Measurements from ENCODE around the gene TGFBR3. TPM values are rescaled to one million over a fixed set of nuclear protein-coding genes. Genes with fewer than 3 reads are reported as not detected.

TGFBR3 gene
- total RNA-seq, 1 experiment from 2014 or later: 12.2 TPM

- Mint-ChIP-seq H3K36me3 (ENCODE audit: insufficient read depth, unreplicated experiment) (no peaks in the 10 kb centered on the region), H3K27me3 (ENCODE audit: insufficient read depth, unreplicated experiment) (no peaks in the 10 kb centered on the region), H3K9me3 (ENCODE audit: unreplicated experiment) (no peaks in the 10 kb centered on the region), H3K4me1 (ENCODE audit: low read depth, unreplicated experiment) (no peaks in the 10 kb centered on the region), H3K27ac (ENCODE audit: unreplicated experiment) (no peak overlapping the region), H3K4me3 (ENCODE audit: unreplicated experiment) (no peak overlapping the region)
- intact Hi-C loops (cut with micrococcal nuclease; ENCODE audit: unreplicated experiment): loop anchor here (10.0 kb wide), 3 partner anchors 128 to 282 kb away; no protein-coding TSS in a partner anchor
- Histone ChIP-seq H3K4me3 (ENCODE audit: low read depth, low read length) (no peak overlapping the region), H3K4me1 (no peaks in the 10 kb centered on the region), H3K9me3 (no peaks in the 10 kb centered on the region), H3K27me3 (replicated peaks; ENCODE audit: control insufficient read depth, insufficient read depth, low read length) (no peaks in the 10 kb centered on the region), H3K36me3 (ENCODE audit: control insufficient read depth, insufficient read depth, low read length) (no peaks in the 10 kb centered on the region)
- ChIA-PET CTCF (no interaction called here), POLR2A (no interaction called here)
- DNase-seq: no peak
- no TSS peak for BruUV-seq (replicated peaks)
- no peak for TF ChIP-seq CTCF (IDR thresholded peaks at IDR 0.05; ENCODE audit: insufficient read depth in 1 of 2, low read depth in 1 of 2, low read length in 1 of 2, severe bottlenecking in 1 of 2, unreplicated experiment in 1 of 2)
These were observed 88.8 kb downstream of the TGFBR3 start for GRCh38 chr1:91797164-91797563.

GRCh38 chr1:91796390-91796654 lies 89.6 kb downstream of the TGFBR3 start:
- H3K4me1 Mint-ChIP-seq (ENCODE audit: low read depth, unreplicated experiment): peaks cover 1% of the 10 kb centered on the region
- ChIA-PET POLR2A (no interaction called here), CTCF (no interaction called here)
- H3K36me3 Mint-ChIP-seq (ENCODE audit: insufficient read depth, unreplicated experiment): no peaks in the 10 kb centered on the region
- no peaks in the 10 kb centered on the region for H3K36me3 ChIP-seq (ENCODE audit: control insufficient read depth, insufficient read depth, low read length)
- no peaks in the 10 kb centered on the region for H3K27me3 ChIP-seq (replicated peaks; ENCODE audit: control insufficient read depth, insufficient read depth, low read length)
- intact Hi-C loops (cut with micrococcal nuclease; ENCODE audit: unreplicated experiment): loop anchor here (10.0 kb wide), 3 partner anchors 128 to 282 kb away; no protein-coding TSS in a partner anchor
- TF ChIP-seq CTCF (IDR thresholded peaks at IDR 0.05; ENCODE audit: insufficient read depth in 1 of 2, low read depth in 1 of 2, low read length in 1 of 2, severe bottlenecking in 1 of 2, unreplicated experiment in 1 of 2): no peak
- no peaks in the 10 kb centered on the region for H3K27me3 Mint-ChIP-seq (ENCODE audit: insufficient read depth, unreplicated experiment)
- BruUV-seq (replicated peaks): no TSS peak
- H3K9me3 ChIP-seq: no peaks in the 10 kb centered on the region
- no peak overlapping the region for H3K4me3 Mint-ChIP-seq (ENCODE audit: unreplicated experiment)
- no peaks in the 10 kb centered on the region for H3K9me3 Mint-ChIP-seq (ENCODE audit: unreplicated experiment)
- H3K4me3 ChIP-seq (ENCODE audit: low read depth, low read length): no peak overlapping the region
- H3K4me1 ChIP-seq: 0 out of 2 replicates have a peak, but pooled peaks cover 4% of the 10 kb centered on the region
- H3K27ac Mint-ChIP-seq (ENCODE audit: unreplicated experiment): no peak overlapping the region
- no peak for DNase-seq

- no peaks in the 10 kb centered on the region for H3K9me3 ChIP-seq
- H3K4me3 ChIP-seq (ENCODE audit: low read depth, low read length): no peak overlapping the region
- Mint-ChIP-seq H3K27ac (ENCODE audit: unreplicated experiment) (no peak overlapping the region), H3K36me3 (ENCODE audit: insufficient read depth, unreplicated experiment) (no peaks in the 10 kb centered on the region), H3K4me1 (ENCODE audit: low read depth, unreplicated experiment) (peaks cover 6% of the 10 kb centered on the region), H3K27me3 (ENCODE audit: insufficient read depth, unreplicated experiment) (no peaks in the 10 kb centered on the region), H3K9me3 (ENCODE audit: unreplicated experiment) (no peaks in the 10 kb centered on the region), H3K4me3 (ENCODE audit: unreplicated experiment) (no peak overlapping the region)
- no TSS peak for BruUV-seq (replicated peaks)
- TF ChIP-seq CTCF (IDR thresholded peaks at IDR 0.05; ENCODE audit: insufficient read depth in 1 of 2, low read depth in 1 of 2, low read length in 1 of 2, severe bottlenecking in 1 of 2, unreplicated experiment in 1 of 2): no peak
- ChIA-PET POLR2A (no interaction called here), CTCF (no interaction called here)
- intact Hi-C loops (cut with micrococcal nuclease; ENCODE audit: unreplicated experiment): loop anchor here (10.0 kb wide), 3 partner anchors 129 to 281 kb away; no protein-coding TSS in a partner anchor
- no peak for DNase-seq
- H3K4me1 ChIP-seq: 0 out of 2 replicates have a peak, but pooled peaks cover 5% of the 10 kb centered on the region
- no peaks in the 10 kb centered on the region for H3K36me3 ChIP-seq (ENCODE audit: control insufficient read depth, insufficient read depth, low read length)
- H3K27me3 ChIP-seq (replicated peaks; ENCODE audit: control insufficient read depth, insufficient read depth, low read length): no peaks in the 10 kb centered on the region
These were observed 90.2 kb downstream of the TGFBR3 start for GRCh38 chr1:91795591-91796389.
